K562 (cell line): ENCODE results near the gene KLHL22. TPM values are rescaled to one million over a fixed set of nuclear protein-coding genes. Genes with fewer than 3 reads are reported as not detected.

ENCODE experiments used
- ARID2 ChIP-seq: fragments of 450-650 bp; IDR thresholded peaks from 2 replicates; pipeline ENCODE4 v1.6.1; 2017; ENCODE audit warnings: antibody characterized with exemption, mild to moderate bottlenecking
- CBFB ChIP-seq: sonication (generic); formaldehyde crosslinking; IDR thresholded peaks from 2 replicates; pipeline ENCODE4 v1.4.0; 2020; ENCODE audit warnings: mild to moderate bottlenecking, missing genetic modification reagents
- FOXA3 ChIP-seq, 2 experiments: fragments of 450-650 bp in 1 of 2; sonication (generic) in 1 of 2; formaldehyde crosslinking; IDR thresholded peaks in 1 of 2; conservative IDR thresholded peaks in 1 of 2; 2 replicates each; pipeline versions ENCODE4 v1.4.0 to v1.8.0; 2020 to 2022; ENCODE audit warnings: mild to moderate bottlenecking in 2 of 2, missing genetic modification reagents in 1 of 2
- FOXP1 ChIP-seq: sonication (generic); formaldehyde crosslinking; IDR thresholded peaks from 2 replicates; pipeline ENCODE4 v1.8.0; 2022; ENCODE audit warnings: mild to moderate bottlenecking, missing genetic modification reagents
- GATAD2B ChIP-seq: fragments of 450-650 bp; IDR thresholded peaks from 2 replicates; pipeline ENCODE4 v1.6.1; 2017; ENCODE audit warnings: mild to moderate bottlenecking, borderline replicate concordance
- HDAC6 ChIP-seq: IDR thresholded peaks from 2 replicates; pipeline ENCODE4 v1.6.1; 2012; ENCODE audit warnings: low read depth, mild to moderate bottlenecking, control low read depth, inconsistent platforms, low read length, moderate library complexity
- HNRNPUL1 ChIP-seq: fragments of 200-400 bp; formaldehyde crosslinking; IDR thresholded peaks from 2 replicates; pipeline ENCODE4 v1.6.1; 2017; ENCODE audit warnings: low read length
- KAT2B ChIP-seq: IDR thresholded peaks from one replicate; pipeline ENCODE4 v1.6.1; 2012; ENCODE audit warnings: low read depth, mild to moderate bottlenecking, control low read depth, inconsistent platforms, low read length, moderate library complexity
- NFXL1 ChIP-seq: fragments of 450-650 bp; formaldehyde crosslinking; IDR thresholded peaks from 2 replicates; pipeline ENCODE4 v1.4.0; 2021; ENCODE audit warnings: mild to moderate bottlenecking
- NR1H2 ChIP-seq: sonication (generic); formaldehyde crosslinking; IDR thresholded peaks from 2 replicates; pipeline ENCODE4 v1.4.0; 2020; ENCODE audit warnings: mild to moderate bottlenecking, missing genetic modification reagents
- OTX1 ChIP-seq: fragments of 450-650 bp; formaldehyde crosslinking; IDR thresholded peaks from 2 replicates; pipeline ENCODE4 v1.4.0; 2022; ENCODE audit warnings: mild to moderate bottlenecking
- PHB ChIP-seq: fragments of 250-450 bp; sonication (Bioruptor Pico); IDR thresholded peaks from 2 replicates; pipeline ENCODE4 v1.5.0; 2021
- POLR2B ChIP-seq: fragments of 450-650 bp; IDR thresholded peaks from 2 replicates; pipeline ENCODE4 v1.6.1; 2018; ENCODE audit warnings: low read depth; ENCODE audit not compliant: partially characterized antibody
- ZNF165 ChIP-seq: fragments of 250-450 bp; sonication (Bioruptor Pico); IDR thresholded peaks from 2 replicates; pipeline ENCODE4 v1.4.0; 2020; ENCODE audit warnings: borderline replicate concordance
- ZNF263 ChIP-seq: sonication (generic); formaldehyde crosslinking; IDR thresholded peaks from 2 replicates; pipeline ENCODE4 v1.8.0; 2022; ENCODE audit warnings: mild to moderate bottlenecking, missing genetic modification reagents, borderline replicate concordance
- ZNF408 ChIP-seq: fragments of 250-450 bp; sonication (Bioruptor Pico); IDR thresholded peaks from 2 replicates; pipeline ENCODE4 v1.4.0; 2020; ENCODE audit warnings: low read depth, mild to moderate bottlenecking, moderate library complexity
- polyA plus RNA-seq, 8 experiments: library from polyadenylated mRNA; depleted of rRNA in 4 of 8; stranded (reverse) in 5 of 8; unstranded in 3 of 8; fragments of >200 nt; fragmentation: Nextera tagmentation in 2 of 8; fragmentation: Illumina TruSeq in 1 of 8; extraction: Ambion mirVana in 2 of 8; extraction: Trizol in 1 of 8; gene quantifications; 2 replicates each; pipeline versions ENCODE4 v1.2.1 to v1.2.3, GENCODE V29; 2011 to 2014; ENCODE audit warnings: inconsistent platforms in 1 of 8, missing spikeins in 1 of 8
- total RNA-seq, 7 experiments: library from RNA; depleted of rRNA in 6 of 7; stranded (reverse); fragments of >200 nt in 6 of 7; fragmentation: Illumina TruSeq in 2 of 7; extraction: Trizol in 2 of 7; gene quantifications; 2 replicates each; pipeline versions ENCODE4 v1.2.1 to v1.2.3, GENCODE V29; 2011 to 2021; ENCODE audit warnings: low replicate concordance in 1 of 7
- TF ChIP-seq, protein P1 (sequence below): fragments of 450-650 bp; IDR thresholded peaks from 2 replicates; pipeline ENCODE4 v1.6.1; 2017; ENCODE audit warnings: antibody characterized with exemption
- TF ChIP-seq, protein P2 (sequence below): conservative IDR thresholded peaks from 2 replicates; pipeline ENCODE4 v1.6.1; 2011; ENCODE audit warnings: low read depth, mild to moderate bottlenecking, low read length; ENCODE audit not compliant: control insufficient read depth
- TF ChIP-seq, protein P3 (sequence below): fragments of 250-450 bp; sonication (Bioruptor Pico); IDR thresholded peaks from 2 replicates; pipeline ENCODE4 v1.4.0; 2020; ENCODE audit warnings: mild to moderate bottlenecking, moderate library complexity
- TF ChIP-seq, protein P4 (sequence below): fragments of 450-650 bp; formaldehyde crosslinking; IDR thresholded peaks from 2 replicates; pipeline ENCODE4 v1.4.0; 2020; ENCODE audit warnings: mild to moderate bottlenecking
- TF ChIP-seq, protein P5 (sequence below): sonication (generic); formaldehyde crosslinking; IDR thresholded peaks from 2 replicates; pipeline ENCODE4 v1.8.1; 2023; ENCODE audit warnings: mild to moderate bottlenecking, missing genetic modification reagents

KLHL22 gene
- total and polyA plus RNA-seq, 9 of the 15 experiments (the other 6 are each of a cell fraction or from before 2014, with no cell fraction given): 1.3 to 25.6 (median 15.2) TPM

DNA sequence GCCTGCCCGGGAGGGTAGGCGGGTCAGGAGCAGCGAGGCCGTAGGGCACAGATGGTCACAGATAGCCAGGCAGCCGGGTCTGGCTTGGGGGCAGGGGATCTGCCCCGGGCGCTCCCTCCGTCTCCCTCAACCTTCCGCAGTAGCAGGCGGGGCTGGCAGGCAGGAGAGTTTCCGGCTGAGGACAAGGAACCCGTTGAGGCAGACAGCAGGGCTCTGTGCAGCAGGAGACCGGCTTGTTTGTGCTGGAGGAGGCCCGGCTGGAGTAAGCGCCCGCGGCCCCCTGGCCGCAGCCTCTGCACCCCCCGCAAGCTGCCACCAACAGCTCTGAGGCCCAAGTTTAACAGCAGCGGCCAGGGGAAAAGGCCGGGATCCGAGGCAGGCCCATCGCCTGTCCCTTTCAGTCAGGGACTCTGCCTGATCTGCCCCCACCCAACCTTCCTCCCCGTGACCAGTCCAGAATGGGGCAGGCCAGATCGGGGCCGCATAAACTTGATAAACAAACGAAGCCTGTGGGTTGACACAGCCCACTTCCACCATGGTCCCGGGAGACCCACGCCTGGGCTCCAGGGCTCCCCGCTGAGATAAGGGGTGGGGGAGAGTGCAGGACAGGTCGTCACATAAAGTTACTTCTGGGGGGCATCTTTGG, 71.6 kb downstream of the KLHL22 start (continued):
- TF ChIP-seq, protein P1, sequence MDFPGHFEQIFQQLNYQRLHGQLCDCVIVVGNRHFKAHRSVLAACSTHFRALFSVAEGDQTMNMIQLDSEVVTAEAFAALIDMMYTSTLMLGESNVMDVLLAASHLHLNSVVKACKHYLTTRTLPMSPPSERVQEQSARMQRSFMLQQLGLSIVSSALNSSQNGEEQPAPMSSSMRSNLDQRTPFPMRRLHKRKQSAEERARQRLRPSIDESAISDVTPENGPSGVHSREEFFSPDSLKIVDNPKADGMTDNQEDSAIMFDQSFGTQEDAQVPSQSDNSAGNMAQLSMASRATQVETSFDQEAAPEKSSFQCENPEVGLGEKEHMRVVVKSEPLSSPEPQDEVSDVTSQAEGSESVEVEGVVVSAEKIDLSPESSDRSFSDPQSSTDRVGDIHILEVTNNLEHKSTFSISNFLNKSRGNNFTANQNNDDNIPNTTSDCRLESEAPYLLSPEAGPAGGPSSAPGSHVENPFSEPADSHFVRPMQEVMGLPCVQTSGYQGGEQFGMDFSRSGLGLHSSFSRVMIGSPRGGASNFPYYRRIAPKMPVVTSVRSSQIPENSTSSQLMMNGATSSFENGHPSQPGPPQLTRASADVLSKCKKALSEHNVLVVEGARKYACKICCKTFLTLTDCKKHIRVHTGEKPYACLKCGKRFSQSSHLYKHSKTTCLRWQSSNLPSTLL: no peak
- TF ChIP-seq, protein P2, sequence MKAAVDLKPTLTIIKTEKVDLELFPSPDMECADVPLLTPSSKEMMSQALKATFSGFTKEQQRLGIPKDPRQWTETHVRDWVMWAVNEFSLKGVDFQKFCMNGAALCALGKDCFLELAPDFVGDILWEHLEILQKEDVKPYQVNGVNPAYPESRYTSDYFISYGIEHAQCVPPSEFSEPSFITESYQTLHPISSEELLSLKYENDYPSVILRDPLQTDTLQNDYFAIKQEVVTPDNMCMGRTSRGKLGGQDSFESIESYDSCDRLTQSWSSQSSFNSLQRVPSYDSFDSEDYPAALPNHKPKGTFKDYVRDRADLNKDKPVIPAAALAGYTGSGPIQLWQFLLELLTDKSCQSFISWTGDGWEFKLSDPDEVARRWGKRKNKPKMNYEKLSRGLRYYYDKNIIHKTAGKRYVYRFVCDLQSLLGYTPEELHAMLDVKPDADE: 0 out of 2 replicates have a peak, but pooled peaks have one; percentile 23
- TF ChIP-seq POLR2B: no peak
- TF ChIP-seq ZNF408 (CRISPR knock-in tag): 0 out of 2 replicates have a peak, but pooled peaks have one; percentile 16
- no peak for TF ChIP-seq ARID2
- TF ChIP-seq HDAC6: no peak
- peak in 1 of 2 experiments; percentile 14; a peak in 1 of 4 replicates for TF ChIP-seq FOXA3 (CRISPR knock-in tag; conservative IDR thresholded peaks at IDR 0.05 in 1 of 2, IDR thresholded peaks at IDR 0.05 in 1 of 2)
- TF ChIP-seq PHB (CRISPR knock-in tag): peak; percentile 53; the same call in 1 of the 2 replicates
- peak; percentile 18; the same call in 1 of the 2 replicates for TF ChIP-seq FOXP1 (CRISPR knock-in tag)
- no peak for TF ChIP-seq HNRNPUL1
- TF ChIP-seq, protein P3, sequence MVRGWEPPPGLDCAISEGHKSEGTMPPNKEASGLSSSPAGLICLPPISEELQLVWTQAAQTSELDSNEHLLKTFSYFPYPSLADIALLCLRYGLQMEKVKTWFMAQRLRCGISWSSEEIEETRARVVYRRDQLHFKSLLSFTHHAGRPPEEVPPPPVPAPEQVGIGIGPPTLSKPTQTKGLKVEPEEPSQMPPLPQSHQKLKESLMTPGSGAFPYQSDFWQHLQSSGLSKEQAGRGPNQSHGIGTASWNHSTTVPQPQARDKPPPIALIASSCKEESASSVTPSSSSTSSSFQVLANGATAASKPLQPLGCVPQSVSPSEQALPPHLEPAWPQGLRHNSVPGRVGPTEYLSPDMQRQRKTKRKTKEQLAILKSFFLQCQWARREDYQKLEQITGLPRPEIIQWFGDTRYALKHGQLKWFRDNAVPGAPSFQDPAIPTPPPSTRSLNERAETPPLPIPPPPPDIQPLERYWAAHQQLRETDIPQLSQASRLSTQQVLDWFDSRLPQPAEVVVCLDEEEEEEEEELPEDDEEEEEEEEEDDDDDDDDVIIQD: 0 out of 2 replicates have a peak, but pooled peaks have one; percentile 47
- TF ChIP-seq NFXL1 (CRISPR knock-in tag): 0 out of 2 replicates have a peak, but pooled peaks have one; percentile 24
- TF ChIP-seq NR1H2 (CRISPR knock-in tag): peak; percentile 0; the same call in 1 of the 2 replicates
- TF ChIP-seq, protein P4, sequence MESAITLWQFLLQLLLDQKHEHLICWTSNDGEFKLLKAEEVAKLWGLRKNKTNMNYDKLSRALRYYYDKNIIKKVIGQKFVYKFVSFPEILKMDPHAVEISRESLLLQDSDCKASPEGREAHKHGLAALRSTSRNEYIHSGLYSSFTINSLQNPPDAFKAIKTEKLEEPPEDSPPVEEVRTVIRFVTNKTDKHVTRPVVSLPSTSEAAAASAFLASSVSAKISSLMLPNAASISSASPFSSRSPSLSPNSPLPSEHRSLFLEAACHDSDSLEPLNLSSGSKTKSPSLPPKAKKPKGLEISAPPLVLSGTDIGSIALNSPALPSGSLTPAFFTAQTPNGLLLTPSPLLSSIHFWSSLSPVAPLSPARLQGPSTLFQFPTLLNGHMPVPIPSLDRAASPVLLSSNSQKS (CRISPR knock-in tag): no peak
- TF ChIP-seq CBFB: no peak
- no peak for TF ChIP-seq KAT2B
- peak; percentile 58 for TF ChIP-seq ZNF263
- 0 out of 2 replicates have a peak, but pooled peaks have one; percentile 35 for TF ChIP-seq OTX1
- TF ChIP-seq GATAD2B: no peak
- TF ChIP-seq, protein P5, sequence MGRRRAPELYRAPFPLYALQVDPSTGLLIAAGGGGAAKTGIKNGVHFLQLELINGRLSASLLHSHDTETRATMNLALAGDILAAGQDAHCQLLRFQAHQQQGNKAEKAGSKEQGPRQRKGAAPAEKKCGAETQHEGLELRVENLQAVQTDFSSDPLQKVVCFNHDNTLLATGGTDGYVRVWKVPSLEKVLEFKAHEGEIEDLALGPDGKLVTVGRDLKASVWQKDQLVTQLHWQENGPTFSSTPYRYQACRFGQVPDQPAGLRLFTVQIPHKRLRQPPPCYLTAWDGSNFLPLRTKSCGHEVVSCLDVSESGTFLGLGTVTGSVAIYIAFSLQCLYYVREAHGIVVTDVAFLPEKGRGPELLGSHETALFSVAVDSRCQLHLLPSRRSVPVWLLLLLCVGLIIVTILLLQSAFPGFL (CRISPR knock-in tag): no peak
- 0 out of 2 replicates have a peak, but pooled peaks have one; percentile 56 for TF ChIP-seq ZNF165 (CRISPR knock-in tag)
